Body of pancreas (tissue), 4 donors: ENCODE measurements around the gene TBX2. TPM values are rescaled to one million over a fixed set of nuclear protein-coding genes. Genes with fewer than 3 reads are reported as not detected.

Source experiments
- ATAC-seq: fragments of 150-250 bp; one replicate; pipeline ENCODE4 v1.9.1; 2016
- DNase-seq, 4 donors: peaks; one replicate each; pipeline ENCODE4 v3.0.0-alpha.2; 2019
- H3K27ac ChIP-seq, 4 donors: fragments of 200-600 bp; sonication (generic); 1 replicate in 3 of 4; 2 replicates in 1 of 4; pipeline versions ENCODE4 v1.5.1 to v1.6.1; 2016 to 2019; ENCODE audit warnings: mild to moderate bottlenecking in 1 of 4, mixed read lengths in 1 of 4, moderate library complexity in 1 of 4
- H3K27me3 ChIP-seq, 2 donors: fragments of 200-600 bp; sonication (generic); one replicate each; pipeline ENCODE4 v1.6.0; 2016; ENCODE audit warnings: mild to moderate bottlenecking in 1 of 2
- H3K36me3 ChIP-seq, 2 donors: fragments of 200-600 bp; sonication (generic); replicated peaks in 1 of 2; 2 replicates each; pipeline ENCODE4 v1.5.1; 2016; ENCODE audit warnings: low read depth in 2 of 2; ENCODE audit not compliant: insufficient read depth in 1 of 2
- H3K4me1 ChIP-seq: fragments of 200-600 bp; sonication (generic); one replicate; pipeline ENCODE4 v1.6.0; 2016
- H3K4me3 ChIP-seq, 2 donors: fragments of 200-600 bp; sonication (generic); 1 replicate in 1 of 2; 2 replicates in 1 of 2; pipeline ENCODE4 v1.5.1; 2016 to 2019
- H3K9me3 ChIP-seq, 3 donors: fragments of 200-600 bp; sonication (generic); 1 replicate in 2 of 3; 2 replicates in 1 of 3; pipeline ENCODE4 v1.5.1; 2016
- CTCF ChIP-seq, 7 experiments: fragments of 450-650 bp in 4 of 7; fragments of 200-600 bp in 3 of 7; sonication (generic) in 3 of 7; IDR thresholded peaks; one replicate each; pipeline ENCODE4 v1.5.1; 2016 to 2019; ENCODE audit warnings: antibody characterized with exemption in 7 of 7
- POLR2A ChIP-seq, 3 donors: fragments of 450-650 bp; IDR thresholded peaks; one replicate each; pipeline ENCODE4 v1.6.1; 2016; ENCODE audit warnings: antibody characterized with exemption in 3 of 3, mild to moderate bottlenecking in 2 of 3
- WGBS, 2 donors: methylation state at CpG; one replicate each; pipeline ENCODE4 v1.1.5; 2017; 5-methylcytosine and 5-hydroxymethylcytosine counted together
- intact Hi-C: fragments of 100-400 bp; cut with DNase I; formaldehyde crosslinking; loops from one replicate; pipeline ENCODE4 v1.15.1; 2023
- total RNA-seq, 2 donors: library from RNA; depleted of rRNA; stranded (reverse); fragments of >200 nt; gene quantifications; one replicate each; pipeline ENCODE4 v1.1.0, GENCODE V29; 2016

The TBX2 gene
- total RNA-seq, 2 donors from 2014 or later: 4.9 to 6.9 TPM

- no peaks in the 10 kb centered on the region for H3K9me3 ChIP-seq
- H3K27ac ChIP-seq: no peak overlapping the region
- no peaks in the 10 kb centered on the region for H3K36me3 ChIP-seq
- H3K27me3 ChIP-seq: peaks cover 0 to 47% of the 10 kb centered on the region in 2 donors
- no peak overlapping the region for H3K4me3 ChIP-seq
- H3K4me1 ChIP-seq: peaks cover 34% of the 10 kb centered on the region
- 8 to 15% methylated on average over 13 to 44 of the region's 45 CpGs for WGBS, 2 donors
- TF ChIP-seq POLR2A (IDR thresholded peaks at IDR 0.05) (no peak), CTCF (IDR thresholded peaks at IDR 0.05) (no peak)
- no peak for ATAC-seq
- DNase-seq: peak in 1 of 4 donors; percentile 10
- intact Hi-C loops: no loop called here
Observed at GRCh38 chr17:61456688-61457225, 57.1 kb downstream of the TBX2 start.

GRCh38 chr17:61457226-61457983 lies 57.8 kb downstream of the TBX2 start:
- intact Hi-C loops: no loop called here
- Histone ChIP-seq H3K36me3 (no peaks in the 10 kb centered on the region), H3K27ac (no peak overlapping the region), H3K4me3 (peak overlapping the region in 1 of 2 donors; percentile 22), H3K9me3 (no peaks in the 10 kb centered on the region), H3K4me1 (peaks cover 34% of the 10 kb centered on the region), H3K27me3 (peaks cover 0 to 47% of the 10 kb centered on the region in 2 donors)
- WGBS, 2 donors: 4 to 10% methylated on average over 18 to 39 of the region's 39 CpGs
- no peak for ATAC-seq
- TF ChIP-seq POLR2A (IDR thresholded peaks at IDR 0.05) (no peak), CTCF (IDR thresholded peaks at IDR 0.05) (no peak)
- no peak for DNase-seq

- ATAC-seq: no peak
- H3K27ac ChIP-seq: no peak overlapping the region
- no peak for DNase-seq
- no peaks in the 10 kb centered on the region for H3K36me3 ChIP-seq
- no peak for TF ChIP-seq CTCF (IDR thresholded peaks at IDR 0.05)
- no peak for TF ChIP-seq POLR2A (IDR thresholded peaks at IDR 0.05)
- peaks cover 0 to 47% of the 10 kb centered on the region in 2 donors for H3K27me3 ChIP-seq
- peaks cover 31% of the 10 kb centered on the region for H3K4me1 ChIP-seq
- WGBS, 2 donors: 11 to 22% methylated on average over 14 of the region's 14 CpGs
- intact Hi-C loops: no loop called here
- no peak overlapping the region for H3K4me3 ChIP-seq
- H3K9me3 ChIP-seq: no peaks in the 10 kb centered on the region
Observed at GRCh38 chr17:61458000-61458399, 58.4 kb downstream of the TBX2 start.

GRCh38 chr17:61458421-61459141 lies 58.9 kb downstream of the TBX2 start:
- H3K4me3 ChIP-seq: no peak overlapping the region
- H3K4me1 ChIP-seq: peaks cover 31% of the 10 kb centered on the region
- no peak for TF ChIP-seq POLR2A (IDR thresholded peaks at IDR 0.05)
- TF ChIP-seq CTCF (IDR thresholded peaks at IDR 0.05): no peak
- H3K36me3 ChIP-seq: no peaks in the 10 kb centered on the region
- ATAC-seq (no peak), DNase-seq (no peak)
- no peak overlapping the region for H3K27ac ChIP-seq
- peaks cover 0 to 45% of the 10 kb centered on the region in 2 donors for H3K27me3 ChIP-seq
- no peaks in the 10 kb centered on the region for H3K9me3 ChIP-seq
- intact Hi-C loops: no loop called here
- 55 to 84% methylated on average over 5 of the region's 5 CpGs for WGBS, 2 donors

Other genes with a start within 250 kb of the TBX2 start
- gene TBX4, start 52.6 kb downstream of the TBX2 start, total RNA-seq: not detected
- gene NACA2, start 191.4 kb downstream of the TBX2 start, total RNA-seq: 1 to 10 TPM in 1 of 2 donors, not detected in 1; 1.6 TPM